ENCODE results near the gene NELFB. TPM values are rescaled to one million over a fixed set of nuclear protein-coding genes. Genes with fewer than 3 reads are reported as not detected.

NELFB gene
- total and polyA plus RNA-seq, 9 of the 15 experiments (the other 6 are each of a cell fraction or from before 2014, with no cell fraction given), result 0.24 to 84.0 (median 29.7) TPM

- TF ChIP-seq, protein P1, sequence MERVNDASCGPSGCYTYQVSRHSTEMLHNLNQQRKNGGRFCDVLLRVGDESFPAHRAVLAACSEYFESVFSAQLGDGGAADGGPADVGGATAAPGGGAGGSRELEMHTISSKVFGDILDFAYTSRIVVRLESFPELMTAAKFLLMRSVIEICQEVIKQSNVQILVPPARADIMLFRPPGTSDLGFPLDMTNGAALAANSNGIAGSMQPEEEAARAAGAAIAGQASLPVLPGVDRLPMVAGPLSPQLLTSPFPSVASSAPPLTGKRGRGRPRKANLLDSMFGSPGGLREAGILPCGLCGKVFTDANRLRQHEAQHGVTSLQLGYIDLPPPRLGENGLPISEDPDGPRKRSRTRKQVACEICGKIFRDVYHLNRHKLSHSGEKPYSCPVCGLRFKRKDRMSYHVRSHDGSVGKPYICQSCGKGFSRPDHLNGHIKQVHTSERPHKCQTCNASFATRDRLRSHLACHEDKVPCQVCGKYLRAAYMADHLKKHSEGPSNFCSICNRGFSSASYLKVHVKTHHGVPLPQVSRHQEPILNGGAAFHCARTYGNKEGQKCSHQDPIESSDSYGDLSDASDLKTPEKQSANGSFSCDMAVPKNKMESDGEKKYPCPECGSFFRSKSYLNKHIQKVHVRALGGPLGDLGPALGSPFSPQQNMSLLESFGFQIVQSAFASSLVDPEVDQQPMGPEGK (CRISPR knock-in tag; IDR thresholded peaks at IDR 0.05; ENCODE audit: borderline replicate concordance), result no peak
- TF ChIP-seq ZNF212 (CRISPR knock-in tag; IDR thresholded peaks at IDR 0.05), result no peak
- TF ChIP-seq, protein P2, sequence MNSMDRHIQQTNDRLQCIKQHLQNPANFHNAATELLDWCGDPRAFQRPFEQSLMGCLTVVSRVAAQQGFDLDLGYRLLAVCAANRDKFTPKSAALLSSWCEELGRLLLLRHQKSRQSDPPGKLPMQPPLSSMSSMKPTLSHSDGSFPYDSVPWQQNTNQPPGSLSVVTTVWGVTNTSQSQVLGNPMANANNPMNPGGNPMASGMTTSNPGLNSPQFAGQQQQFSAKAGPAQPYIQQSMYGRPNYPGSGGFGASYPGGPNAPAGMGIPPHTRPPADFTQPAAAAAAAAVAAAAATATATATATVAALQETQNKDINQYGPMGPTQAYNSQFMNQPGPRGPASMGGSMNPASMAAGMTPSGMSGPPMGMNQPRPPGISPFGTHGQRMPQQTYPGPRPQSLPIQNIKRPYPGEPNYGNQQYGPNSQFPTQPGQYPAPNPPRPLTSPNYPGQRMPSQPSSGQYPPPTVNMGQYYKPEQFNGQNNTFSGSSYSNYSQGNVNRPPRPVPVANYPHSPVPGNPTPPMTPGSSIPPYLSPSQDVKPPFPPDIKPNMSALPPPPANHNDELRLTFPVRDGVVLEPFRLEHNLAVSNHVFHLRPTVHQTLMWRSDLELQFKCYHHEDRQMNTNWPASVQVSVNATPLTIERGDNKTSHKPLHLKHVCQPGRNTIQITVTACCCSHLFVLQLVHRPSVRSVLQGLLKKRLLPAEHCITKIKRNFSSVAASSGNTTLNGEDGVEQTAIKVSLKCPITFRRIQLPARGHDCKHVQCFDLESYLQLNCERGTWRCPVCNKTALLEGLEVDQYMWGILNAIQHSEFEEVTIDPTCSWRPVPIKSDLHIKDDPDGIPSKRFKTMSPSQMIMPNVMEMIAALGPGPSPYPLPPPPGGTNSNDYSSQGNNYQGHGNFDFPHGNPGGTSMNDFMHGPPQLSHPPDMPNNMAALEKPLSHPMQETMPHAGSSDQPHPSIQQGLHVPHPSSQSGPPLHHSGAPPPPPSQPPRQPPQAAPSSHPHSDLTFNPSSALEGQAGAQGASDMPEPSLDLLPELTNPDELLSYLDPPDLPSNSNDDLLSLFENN (IDR thresholded peaks at IDR 0.05; ENCODE audit: low read depth in 2 of 2, low read length in 2 of 2), result peak in 1 of 2 experiments; percentile 94; a peak in 2 of 4 replicates
- no peak for TF ChIP-seq NCOA1 (IDR thresholded peaks at IDR 0.05; ENCODE audit: low read depth)
- TF ChIP-seq AFF4 (CRISPR knock-in tag; IDR thresholded peaks at IDR 0.05), result peak; percentile 99
- no peak for TF ChIP-seq HEY1 (CRISPR knock-in tag; IDR thresholded peaks at IDR 0.05; ENCODE audit: borderline replicate concordance)
- TF ChIP-seq CAMTA2 (CRISPR knock-in tag; conservative IDR thresholded peaks at IDR 0.05), result peak; percentile 89; the same call in 1 of the 2 replicates
- peak; percentile 53 for TF ChIP-seq ZBTB33 (CRISPR knock-in tag; IDR thresholded peaks at IDR 0.05)
- TF ChIP-seq MXI1 (IDR thresholded peaks at IDR 0.05; ENCODE audit: low read depth, low read length), result 0 out of 2 replicates have a peak, but pooled peaks have one; percentile 57
- TF ChIP-seq TAF1 (IDR thresholded peaks at IDR 0.05; ENCODE audit: control insufficient read depth, extremely low read depth, insufficient read depth, low read length, severe bottlenecking), result peak; percentile 99
- TF ChIP-seq ZNF146 (CRISPR knock-in tag; IDR thresholded peaks at IDR 0.05; ENCODE audit: unreplicated experiment), result no peak
- TF ChIP-seq ZNF717 (CRISPR knock-in tag; IDR thresholded peaks at IDR 0.05), result no peak
- TF ChIP-seq, protein P3, sequence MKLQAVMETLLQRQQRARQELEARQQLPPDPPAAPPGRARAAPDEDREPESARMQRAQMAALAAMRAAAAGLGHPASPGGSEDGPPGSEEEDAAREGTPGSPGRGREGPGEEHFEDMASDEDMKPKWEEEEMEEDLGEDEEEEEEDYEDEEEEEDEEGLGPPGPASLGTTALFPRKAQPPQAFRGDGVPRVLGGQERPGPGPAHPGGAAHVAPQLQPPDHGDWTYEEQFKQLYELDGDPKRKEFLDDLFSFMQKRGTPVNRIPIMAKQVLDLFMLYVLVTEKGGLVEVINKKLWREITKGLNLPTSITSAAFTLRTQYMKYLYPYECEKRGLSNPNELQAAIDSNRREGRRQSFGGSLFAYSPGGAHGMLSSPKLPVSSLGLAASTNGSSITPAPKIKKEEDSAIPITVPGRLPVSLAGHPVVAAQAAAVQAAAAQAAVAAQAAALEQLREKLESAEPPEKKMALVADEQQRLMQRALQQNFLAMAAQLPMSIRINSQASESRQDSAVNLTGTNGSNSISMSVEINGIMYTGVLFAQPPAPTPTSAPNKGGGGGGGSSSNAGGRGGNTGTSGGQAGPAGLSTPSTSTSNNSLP (IDR thresholded peaks at IDR 0.05; ENCODE audit: borderline replicate concordance, low read depth, low read length), result peak; percentile 88; the same call in 1 of the 2 replicates
Observed at GRCh38 chr9:137240841-137241489, 14.2 kb upstream of the NELFB start, which contains the start of gene TUBB4B (continued).
